Breast epithelium (tissue), 4 donors: ENCODE data around the gene ADAMTS5. TPM values are rescaled to one million over a fixed set of nuclear protein-coding genes. Genes with fewer than 3 reads are reported as not detected.
A peak's percentile ranks its signal among the peaks of the same experiment; 100 is the strongest.

ENCODE experiments used
- DNase-seq, 2 donors: peaks; one replicate each; pipeline ENCODE4 v3.0.0-alpha.2; 2019; ENCODE audit warnings: low spot score in 2 of 2
- H3K27ac ChIP-seq, 2 donors: fragments of 200-600 bp; sonication (generic) in 1 of 2; one replicate each; pipeline ENCODE4 v1.5.1; 2016 to 2019; ENCODE audit warnings: mild to moderate bottlenecking in 1 of 2
- H3K27me3 ChIP-seq, 2 donors: fragments of 200-600 bp; sonication (generic) in 1 of 2; one replicate each; pipeline versions ENCODE4 v1.5.1 to v1.6.0; 2017 to 2019; ENCODE audit warnings: control low read depth in 1 of 2, mild to moderate bottlenecking in 1 of 2
- H3K36me3 ChIP-seq: fragments of 200-600 bp; one replicate; pipeline ENCODE4 v1.5.1; 2019
- H3K4me1 ChIP-seq, 2 donors: fragments of 200-600 bp; sonication (generic); one replicate each; pipeline ENCODE4 v1.5.1; 2016 to 2019; ENCODE audit warnings: control low read depth in 1 of 2
- H3K4me3 ChIP-seq, 3 donors: fragments of 200-600 bp; sonication (generic); 1 replicate in 2 of 3; 2 replicates in 1 of 3; pipeline ENCODE4 v1.5.1; 2016 to 2019; ENCODE audit warnings: mild to moderate bottlenecking in 3 of 3, moderate library complexity in 2 of 3
- H3K9me3 ChIP-seq, 2 donors: fragments of 200-600 bp; sonication (generic) in 1 of 2; one replicate each; pipeline ENCODE4 v1.5.1; 2016 to 2019; ENCODE audit warnings: control low read depth in 1 of 2
- POLR2A ChIP-seq: fragments of 450-650 bp; IDR thresholded peaks from one replicate; pipeline ENCODE4 v1.6.1; 2016; ENCODE audit warnings: antibody characterized with exemption, mild to moderate bottlenecking, moderate library complexity
- POLR2AphosphoS5 ChIP-seq, 3 donors: sonication (generic); formaldehyde crosslinking; IDR thresholded peaks; one replicate each; pipeline ENCODE4 v1.6.1; 2017; ENCODE audit warnings: antibody characterized with exemption in 3 of 3
- intact Hi-C: fragments of 100-400 bp; cut with DNase I; formaldehyde crosslinking; loops from one replicate; pipeline ENCODE4 v1.15.1; 2023; ENCODE audit warnings: low total_unique reads
- total RNA-seq, 3 donors: library from RNA; depleted of rRNA; stranded (reverse); fragments of >200 nt; gene quantifications; one replicate each; pipeline ENCODE4 v1.1.0, GENCODE V29; 2016
- TF ChIP-seq, protein P1 (sequence below), 3 donors: fragments of 450-650 bp; IDR thresholded peaks; one replicate each; pipeline ENCODE4 v1.5.1; 2016 to 2017; ENCODE audit warnings: antibody characterized with exemption in 3 of 3, mild to moderate bottlenecking in 3 of 3, moderate library complexity in 3 of 3

The ADAMTS5 gene
- total RNA-seq, 3 donors from 2014 or later, result 14.8 to 89.3 (median 34.4) TPM

DNA sequence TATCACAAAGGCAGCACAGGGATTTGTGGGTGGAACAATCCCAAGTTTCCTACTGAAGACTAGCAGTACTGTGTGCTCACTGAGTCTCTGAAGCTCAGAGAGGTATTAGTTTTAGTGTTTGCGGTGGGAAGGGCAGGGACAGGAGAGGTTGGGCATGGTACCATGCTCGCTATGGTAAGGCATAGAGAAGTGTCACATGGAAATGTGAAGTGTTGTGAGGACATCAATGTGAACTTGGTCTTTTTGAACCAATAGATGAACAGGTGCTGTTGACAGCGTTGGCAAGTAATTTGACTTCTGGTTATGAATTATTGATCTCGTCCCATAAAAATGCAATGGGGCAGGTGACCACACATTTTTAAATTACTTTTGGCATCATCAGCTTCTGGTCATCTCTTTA, 65.9 kb downstream of the ADAMTS5 start:
- intact Hi-C loops, result no loop called here
- DNase-seq, result no peak
- Histone ChIP-seq H3K27ac (no peak overlapping the region), H3K4me3 (no peak overlapping the region), H3K27me3 (no peaks in the 10 kb centered on the region), H3K4me1 (no peaks in the 10 kb centered on the region), H3K9me3 (no peaks in the 10 kb centered on the region), H3K36me3 (no peaks in the 10 kb centered on the region)
- TF ChIP-seq POLR2A (no peak), POLR2AphosphoS5 (IDR thresholded peaks at IDR 0.05) (no peak)
- TF ChIP-seq, protein P1, sequence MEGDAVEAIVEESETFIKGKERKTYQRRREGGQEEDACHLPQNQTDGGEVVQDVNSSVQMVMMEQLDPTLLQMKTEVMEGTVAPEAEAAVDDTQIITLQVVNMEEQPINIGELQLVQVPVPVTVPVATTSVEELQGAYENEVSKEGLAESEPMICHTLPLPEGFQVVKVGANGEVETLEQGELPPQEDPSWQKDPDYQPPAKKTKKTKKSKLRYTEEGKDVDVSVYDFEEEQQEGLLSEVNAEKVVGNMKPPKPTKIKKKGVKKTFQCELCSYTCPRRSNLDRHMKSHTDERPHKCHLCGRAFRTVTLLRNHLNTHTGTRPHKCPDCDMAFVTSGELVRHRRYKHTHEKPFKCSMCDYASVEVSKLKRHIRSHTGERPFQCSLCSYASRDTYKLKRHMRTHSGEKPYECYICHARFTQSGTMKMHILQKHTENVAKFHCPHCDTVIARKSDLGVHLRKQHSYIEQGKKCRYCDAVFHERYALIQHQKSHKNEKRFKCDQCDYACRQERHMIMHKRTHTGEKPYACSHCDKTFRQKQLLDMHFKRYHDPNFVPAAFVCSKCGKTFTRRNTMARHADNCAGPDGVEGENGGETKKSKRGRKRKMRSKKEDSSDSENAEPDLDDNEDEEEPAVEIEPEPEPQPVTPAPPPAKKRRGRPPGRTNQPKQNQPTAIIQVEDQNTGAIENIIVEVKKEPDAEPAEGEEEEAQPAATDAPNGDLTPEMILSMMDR (IDR thresholded peaks at IDR 0.05), result no peak

DNA sequence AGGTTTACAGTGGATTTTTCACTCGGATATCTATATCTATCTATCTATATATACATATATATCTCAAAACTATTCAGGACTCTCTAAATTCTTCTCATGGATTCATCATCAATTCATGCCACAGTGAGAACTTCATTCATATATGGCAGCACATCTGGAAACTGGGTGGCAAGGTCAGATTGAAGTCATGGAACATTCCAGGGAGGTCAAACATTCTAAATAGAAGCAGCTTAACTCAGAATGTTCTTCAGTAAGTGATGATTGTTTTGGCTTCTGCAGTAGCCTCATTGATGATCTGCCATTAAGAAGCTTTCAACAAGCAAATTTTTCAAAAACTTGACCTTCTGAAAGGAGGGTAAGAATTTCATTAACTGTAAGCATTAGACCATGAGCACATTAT, 74.7 kb downstream of the ADAMTS5 start:
- H3K27ac ChIP-seq, result no peak overlapping the region
- no peak overlapping the region for H3K4me3 ChIP-seq
- intact Hi-C loops, result no loop called here
- H3K27me3 ChIP-seq, result no peaks in the 10 kb centered on the region
- no peak for TF ChIP-seq POLR2AphosphoS5 (IDR thresholded peaks at IDR 0.05)
- TF ChIP-seq, protein P1 (IDR thresholded peaks at IDR 0.05), result no peak
- no peak for TF ChIP-seq POLR2A
- no peak for DNase-seq
- no peaks in the 10 kb centered on the region for H3K9me3 ChIP-seq
- H3K36me3 ChIP-seq, result no peaks in the 10 kb centered on the region
- H3K4me1 ChIP-seq, result no peaks in the 10 kb centered on the region

DNA sequence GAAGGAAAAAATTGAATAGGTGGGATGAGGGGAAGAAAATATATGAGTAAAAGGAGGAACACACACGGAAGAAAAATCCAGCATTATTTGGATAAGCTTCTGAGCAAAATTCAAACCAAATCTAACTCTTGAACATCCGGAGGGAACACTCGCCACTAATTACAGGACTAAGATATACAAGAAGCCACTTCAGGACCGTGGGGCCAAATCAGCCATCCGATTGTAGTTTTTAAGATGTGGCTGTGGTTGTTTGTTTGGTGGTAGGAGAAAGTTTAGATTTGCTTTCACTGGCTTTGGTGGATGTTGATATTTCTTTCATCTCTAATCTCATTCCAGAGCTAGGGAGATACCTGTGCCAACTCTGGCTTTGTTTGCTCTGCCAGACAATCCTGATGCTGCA, 78.0 kb downstream of the ADAMTS5 start:
- no peak overlapping the region for H3K4me3 ChIP-seq
- H3K9me3 ChIP-seq, result no peaks in the 10 kb centered on the region
- no peak for TF ChIP-seq POLR2A
- TF ChIP-seq, protein P1 (IDR thresholded peaks at IDR 0.05), result no peak
- TF ChIP-seq POLR2AphosphoS5 (IDR thresholded peaks at IDR 0.05), result no peak
- H3K36me3 ChIP-seq, result no peaks in the 10 kb centered on the region
- no peaks in the 10 kb centered on the region for H3K4me1 ChIP-seq
- H3K27me3 ChIP-seq, result no peaks in the 10 kb centered on the region
- no peak for DNase-seq
- no peak overlapping the region for H3K27ac ChIP-seq
- intact Hi-C loops, result no loop called here

DNA sequence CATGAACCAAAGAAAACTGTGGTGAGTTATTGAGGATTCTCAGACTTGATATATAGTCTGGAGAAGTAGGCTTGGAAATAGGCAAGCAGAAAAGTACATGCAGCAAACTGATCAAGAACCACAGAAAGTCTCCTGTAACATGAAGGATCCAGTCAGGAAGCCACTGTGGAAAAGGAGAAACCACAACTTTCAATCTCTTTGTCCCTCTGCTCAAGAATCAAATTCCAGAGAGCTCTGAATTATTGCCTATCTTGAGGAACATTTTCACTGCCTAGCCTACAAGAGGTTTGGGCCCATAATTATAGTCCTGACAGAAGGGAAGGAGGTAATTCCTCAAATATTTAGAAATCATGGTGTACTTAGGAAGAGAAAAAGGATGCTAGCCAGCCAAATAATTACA, 78.6 kb downstream of the ADAMTS5 start:
- Histone ChIP-seq H3K27me3 (no peaks in the 10 kb centered on the region), H3K4me3 (no peak overlapping the region), H3K4me1 (no peaks in the 10 kb centered on the region), H3K27ac (no peak overlapping the region), H3K36me3 (no peaks in the 10 kb centered on the region), H3K9me3 (no peaks in the 10 kb centered on the region)
- intact Hi-C loops, result no loop called here
- TF ChIP-seq POLR2A (no peak), POLR2AphosphoS5 (IDR thresholded peaks at IDR 0.05) (no peak)
- TF ChIP-seq, protein P1 (IDR thresholded peaks at IDR 0.05), result no peak
- DNase-seq, result no peak

DNA sequence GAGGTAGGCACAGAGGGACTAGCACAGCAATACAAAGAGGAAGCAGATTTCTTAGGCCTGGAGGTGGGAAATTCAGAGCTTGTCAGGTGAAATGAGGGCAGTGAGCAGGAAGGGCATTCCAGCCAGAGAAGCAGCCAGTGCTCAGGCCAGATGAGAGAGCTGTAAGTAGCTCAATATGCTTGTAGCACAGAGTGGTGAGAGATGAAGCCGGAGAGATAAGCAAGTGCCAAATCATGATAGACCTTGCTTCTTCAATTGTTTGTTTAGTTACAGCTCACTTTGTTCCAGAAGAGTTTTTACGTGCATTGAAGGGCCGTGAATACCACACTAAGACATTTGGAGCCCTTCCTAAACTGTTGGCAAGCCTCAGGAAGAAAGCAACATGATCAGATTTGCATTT, 79.6 kb downstream of the ADAMTS5 start:
- no peak for TF ChIP-seq POLR2AphosphoS5 (IDR thresholded peaks at IDR 0.05)
- TF ChIP-seq POLR2A, result no peak
- TF ChIP-seq, protein P1 (IDR thresholded peaks at IDR 0.05), result no peak
- no peaks in the 10 kb centered on the region for H3K36me3 ChIP-seq
- intact Hi-C loops, result no loop called here
- no peaks in the 10 kb centered on the region for H3K27me3 ChIP-seq
- H3K27ac ChIP-seq, result peak overlapping the region in 1 of 2 donors; percentile 19
- H3K9me3 ChIP-seq, result no peaks in the 10 kb centered on the region
- no peak overlapping the region for H3K4me3 ChIP-seq
- no peak for DNase-seq
- no peaks in the 10 kb centered on the region for H3K4me1 ChIP-seq
